ENCODE data around the gene TMEM235. TPM values are rescaled to one million over a fixed set of nuclear protein-coding genes. Genes with fewer than 3 reads are reported as not detected.
"Not testable (repeated sequence)": the region's sequence is repeated elsewhere in the genome, so short reads cannot be mapped to it uniquely, and the experiment has no call there.

The TMEM235 gene
- total RNA-seq, 3 donors from 2014 or later (not counting 1 experiment from before 2014, with no cell fraction given), result not detected

GRCh38 chr17:78252701-78253635, 21.5 kb downstream of the TMEM235 start:
- peak overlapping the region in 1 of 2 donors; percentile 74 for H3K27ac Mint-ChIP-seq
- intact Hi-C loops (cut with micrococcal nuclease), result no loop called here
- ATAC-seq, result no peak
- DNase-seq, result peak in 1 of 2 donors; percentile 53
- no peak for TF ChIP-seq CTCF (IDR thresholded peaks at IDR 0.05)
- H3K4me3 Mint-ChIP-seq, result peak overlapping the region; percentile 68
- 71% methylated on average over 13 of the region's 15 CpGs for WGBS (ENCODE audit: insufficient coverage)
- Histone ChIP-seq H3K36me3 (ENCODE audit: control insufficient read depth, insufficient read depth, low read length) (no peaks in the 10 kb centered on the region), H3K4me1 (ENCODE audit: control insufficient read depth, insufficient read depth, low read length) (peaks cover 50% of the 10 kb centered on the region), H3K27ac (ENCODE audit: low read length) (peak overlapping the region; percentile 9), H3K27me3 (ENCODE audit: control insufficient read depth, insufficient read depth, low read length) (no peaks in the 10 kb centered on the region), H3K4me3 (ENCODE audit: low read length) (no peak overlapping the region), H3K9me3 (ENCODE audit: control insufficient read depth, insufficient read depth, low read length) (no peaks in the 10 kb centered on the region)
- H3K9me3 Mint-ChIP-seq, result no peaks in the 10 kb centered on the region
- no peaks in the 10 kb centered on the region for H3K36me3 Mint-ChIP-seq
- H3K27me3 Mint-ChIP-seq (ENCODE audit: low read depth in 2 of 2), result peaks cover 0 to 3% of the 10 kb centered on the region in 2 donors
- H3K4me1 Mint-ChIP-seq, result peaks cover 18 to 32% of the 10 kb centered on the region in 2 donors

- DNase-seq; H3K27me3 ChIP-seq (ENCODE audit: control insufficient read depth, insufficient read depth, low read length); H3K36me3 Mint-ChIP-seq; H3K27me3 Mint-ChIP-seq (ENCODE audit: low read depth in 2 of 2); H3K4me3 ChIP-seq (ENCODE audit: low read length); H3K9me3 ChIP-seq (ENCODE audit: control insufficient read depth, insufficient read depth, low read length); ATAC-seq; H3K9me3 Mint-ChIP-seq; intact Hi-C loops (cut with micrococcal nuclease); H3K36me3 ChIP-seq (ENCODE audit: control insufficient read depth, insufficient read depth, low read length); H3K27ac ChIP-seq (ENCODE audit: low read length); H3K27ac Mint-ChIP-seq: not testable (repeated sequence)
- Mint-ChIP-seq H3K4me3 (peak overlapping the region; percentile 55), H3K4me1 (peaks cover 18 to 39% of the 10 kb centered on the region in 2 donors)
- 94% methylated on average over 12 of the region's 12 CpGs for WGBS (ENCODE audit: insufficient coverage)
- peaks cover 56% of the 10 kb centered on the region for H3K4me1 ChIP-seq (ENCODE audit: control insufficient read depth, insufficient read depth, low read length)
Observed at GRCh38 chr17:78253636-78253945, 22.2 kb downstream of the TMEM235 start.

- Mint-ChIP-seq H3K27ac (peak overlapping the region in 1 of 2 donors; percentile 77), H3K4me1 (peaks cover 18 to 40% of the 10 kb centered on the region in 2 donors), H3K4me3 (peak overlapping the region; percentile 88), H3K9me3 (no peaks in the 10 kb centered on the region), H3K27me3 (ENCODE audit: low read depth in 2 of 2) (peaks cover 0 to 6% of the 10 kb centered on the region in 2 donors), H3K36me3 (no peaks in the 10 kb centered on the region)
- Histone ChIP-seq H3K4me1 (ENCODE audit: control insufficient read depth, insufficient read depth, low read length) (peaks cover 61% of the 10 kb centered on the region), H3K27me3 (ENCODE audit: control insufficient read depth, insufficient read depth, low read length) (no peaks in the 10 kb centered on the region), H3K27ac (ENCODE audit: low read length) (no peak overlapping the region), H3K4me3 (ENCODE audit: low read length) (peak overlapping the region; percentile 56), H3K36me3 (ENCODE audit: control insufficient read depth, insufficient read depth, low read length) (no peaks in the 10 kb centered on the region), H3K9me3 (ENCODE audit: control insufficient read depth, insufficient read depth, low read length) (no peaks in the 10 kb centered on the region)
- peak; percentile 84 to 87 (median 86) for ATAC-seq
- no peak for TF ChIP-seq CTCF (IDR thresholded peaks at IDR 0.05)
- DNase-seq, result peak; percentile 76 to 91
- intact Hi-C loops (cut with micrococcal nuclease), result loop anchor here (1.0 kb wide), 1 partner anchor 40 kb away; the partner anchor contains the start of gene BIRC5
- WGBS (ENCODE audit: insufficient coverage), result 2% methylated on average over 73 of the region's 73 CpGs
Observed at GRCh38 chr17:78253946-78254672, 22.7 kb downstream of the TMEM235 start.
